ENCODE results near the gene CLEC2D.

- TF ChIP-seq CTCF (IDR thresholded peaks at IDR 0.05) (no peak), POLR2A (IDR thresholded peaks at IDR 0.05) (no peak), POLR2AphosphoS5 (IDR thresholded peaks at IDR 0.05; ENCODE audit: insufficient read depth in 1 of 2, low read depth in 1 of 2) (no peak)
These were observed 59.6 kb downstream of the CLEC2D start for GRCh38 chr12:9729082-9729481.

All from vagina (tissue), 2 donors.